Measurements from ENCODE around the gene SLC29A3. TPM values are rescaled to one million over a fixed set of nuclear protein-coding genes. Genes with fewer than 3 reads are reported as not detected.

SLC29A3 gene
- polyA plus RNA-seq, 1 of the 3 experiments (the other 2 are of a cell fraction) = 3.8 TPM

DNA sequence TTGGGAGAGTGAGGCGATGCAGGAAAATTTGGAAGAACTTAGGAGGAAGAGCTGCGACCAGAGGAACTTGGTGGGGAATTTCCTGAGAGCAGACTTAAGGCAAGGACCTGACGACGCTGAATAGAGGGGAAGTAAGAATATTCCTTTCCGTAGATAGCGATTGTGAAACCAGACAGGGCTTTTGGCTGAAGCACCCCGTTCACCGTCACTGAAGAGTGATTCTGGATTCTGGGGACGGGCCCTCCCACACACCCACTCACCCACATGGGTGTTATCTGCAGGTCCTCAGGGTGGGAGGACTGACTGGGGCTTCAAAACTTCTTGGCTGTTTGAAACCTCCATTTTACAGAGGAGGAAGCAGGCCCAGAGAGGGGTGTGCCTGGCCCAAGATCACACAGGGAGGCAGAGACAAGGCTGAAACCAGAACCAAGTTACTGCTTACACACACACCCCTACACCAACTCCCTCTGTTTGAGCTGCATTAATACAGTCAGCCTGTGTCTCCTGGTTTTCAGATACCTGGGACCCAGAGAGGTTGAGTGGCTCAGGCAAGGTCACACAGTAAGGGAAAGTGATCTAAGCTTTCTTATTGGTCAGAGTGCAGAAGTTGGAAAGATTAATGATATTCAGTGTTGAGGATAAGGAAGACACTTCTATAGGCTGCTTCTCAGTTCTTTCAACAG lies 40.4 kb downstream of the SLC29A3 start:
- no peaks in the 10 kb centered on the region for H3K36me3 ChIP-seq (replicated peaks in 1 of 2; ENCODE audit: control insufficient read depth in 1 of 2, insufficient read depth in 2 of 2, low read length in 1 of 2)
- H3K27me3 ChIP-seq (ENCODE audit: insufficient read depth) = no peaks in the 10 kb centered on the region
- no peak for TF ChIP-seq RAD21 (IDR thresholded peaks at IDR 0.05; ENCODE audit: low read length)
- TF ChIP-seq, protein P1, sequence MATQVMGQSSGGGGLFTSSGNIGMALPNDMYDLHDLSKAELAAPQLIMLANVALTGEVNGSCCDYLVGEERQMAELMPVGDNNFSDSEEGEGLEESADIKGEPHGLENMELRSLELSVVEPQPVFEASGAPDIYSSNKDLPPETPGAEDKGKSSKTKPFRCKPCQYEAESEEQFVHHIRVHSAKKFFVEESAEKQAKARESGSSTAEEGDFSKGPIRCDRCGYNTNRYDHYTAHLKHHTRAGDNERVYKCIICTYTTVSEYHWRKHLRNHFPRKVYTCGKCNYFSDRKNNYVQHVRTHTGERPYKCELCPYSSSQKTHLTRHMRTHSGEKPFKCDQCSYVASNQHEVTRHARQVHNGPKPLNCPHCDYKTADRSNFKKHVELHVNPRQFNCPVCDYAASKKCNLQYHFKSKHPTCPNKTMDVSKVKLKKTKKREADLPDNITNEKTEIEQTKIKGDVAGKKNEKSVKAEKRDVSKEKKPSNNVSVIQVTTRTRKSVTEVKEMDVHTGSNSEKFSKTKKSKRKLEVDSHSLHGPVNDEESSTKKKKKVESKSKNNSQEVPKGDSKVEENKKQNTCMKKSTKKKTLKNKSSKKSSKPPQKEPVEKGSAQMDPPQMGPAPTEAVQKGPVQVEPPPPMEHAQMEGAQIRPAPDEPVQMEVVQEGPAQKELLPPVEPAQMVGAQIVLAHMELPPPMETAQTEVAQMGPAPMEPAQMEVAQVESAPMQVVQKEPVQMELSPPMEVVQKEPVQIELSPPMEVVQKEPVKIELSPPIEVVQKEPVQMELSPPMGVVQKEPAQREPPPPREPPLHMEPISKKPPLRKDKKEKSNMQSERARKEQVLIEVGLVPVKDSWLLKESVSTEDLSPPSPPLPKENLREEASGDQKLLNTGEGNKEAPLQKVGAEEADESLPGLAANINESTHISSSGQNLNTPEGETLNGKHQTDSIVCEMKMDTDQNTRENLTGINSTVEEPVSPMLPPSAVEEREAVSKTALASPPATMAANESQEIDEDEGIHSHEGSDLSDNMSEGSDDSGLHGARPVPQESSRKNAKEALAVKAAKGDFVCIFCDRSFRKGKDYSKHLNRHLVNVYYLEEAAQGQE (IDR thresholded peaks at IDR 0.05; ENCODE audit: low read depth, low read length) = no peak
- TF ChIP-seq FOXJ3 (CRISPR knock-in tag; IDR thresholded peaks at IDR 0.05) = no peak
- no peaks in the 10 kb centered on the region for H3F3A ChIP-seq (replicated peaks; ENCODE audit: insufficient read depth)
- no peaks in the 10 kb centered on the region for H3K9me2 ChIP-seq
- no peak overlapping the region for H3K27ac ChIP-seq (ENCODE audit: low read depth in 2 of 2, low read length in 1 of 2)
- H2AFZ ChIP-seq (ENCODE audit: low read depth) = no peak overlapping the region
- CTCF ChIA-PET = interaction anchor here (0.8 to 1.8 kb wide), 3 partner anchors 18 to 36 kb away, joined by 3 to 5 read pairs (median 4); no protein-coding TSS in a partner anchor
- no peak for DNase-seq
- H4K20me1 ChIP-seq (ENCODE audit: insufficient read depth) = no peaks in the 10 kb centered on the region
- H3K79me2 ChIP-seq (ENCODE audit: insufficient read depth) = no peaks in the 10 kb centered on the region
- H3K4me3 ChIP-seq (ENCODE audit: low read depth in 2 of 2, low read length in 1 of 2) = no peak overlapping the region
- POLR2A ChIA-PET = interaction anchor here (1.3 to 1.5 kb wide), 2 partner anchors 38 to 40 kb away, joined by 3 to 4 read pairs; partner anchors contain the start of gene SLC29A3
- no peak overlapping the region for H3K4me2 ChIP-seq
- H3K9ac ChIP-seq = no peak overlapping the region
- no peaks in the 10 kb centered on the region for H3K9me3 ChIP-seq
- peaks cover 0 to 10% of the 10 kb centered on the region in 2 experiments; a peak in 1 of 4 replicates for H3K4me1 ChIP-seq (ENCODE audit: control insufficient read depth in 1 of 2, insufficient read depth in 2 of 2, low read depth in 1 of 2, low read length in 1 of 2)
- WGBS (ENCODE audit: low lambda C conversion rate) = 69% methylated on average over 7 of the region's 9 CpGs

DNA sequence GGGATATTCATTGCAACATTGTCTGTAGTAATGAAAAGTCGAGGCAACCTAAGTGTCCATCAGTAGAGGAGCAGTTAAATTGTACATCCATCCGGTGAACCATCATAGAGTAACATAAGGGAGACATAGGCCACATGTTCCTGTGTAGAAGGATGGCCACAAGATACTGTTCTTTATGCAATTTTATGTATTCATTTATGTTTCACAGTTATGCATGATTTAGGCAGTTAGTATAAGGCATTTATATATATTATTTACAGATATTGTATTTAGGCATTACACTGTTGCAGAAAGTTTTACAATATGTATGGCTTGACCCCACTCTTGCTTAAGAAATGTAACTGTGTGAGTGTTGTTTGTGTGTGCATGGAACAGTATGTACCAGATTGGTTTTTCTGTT lies 41.7 kb downstream of the SLC29A3 start:
- CTCF ChIA-PET = no interaction called here
- Histone ChIP-seq H4K20me1 (ENCODE audit: insufficient read depth) (no peaks in the 10 kb centered on the region), H3K9me2 (no peaks in the 10 kb centered on the region), H3K9me3 (no peaks in the 10 kb centered on the region), H3K4me2 (no peak overlapping the region), H3K27ac (ENCODE audit: low read depth in 2 of 2, low read length in 1 of 2) (no peak overlapping the region), H2AFZ (ENCODE audit: low read depth) (no peak overlapping the region), H3K27me3 (ENCODE audit: insufficient read depth) (no peaks in the 10 kb centered on the region), H3F3A (replicated peaks; ENCODE audit: insufficient read depth) (no peaks in the 10 kb centered on the region), H3K4me3 (ENCODE audit: low read depth in 2 of 2, low read length in 1 of 2) (no peak overlapping the region), H3K79me2 (ENCODE audit: insufficient read depth) (no peaks in the 10 kb centered on the region), H3K9ac (no peak overlapping the region), H3K36me3 (replicated peaks in 1 of 2; ENCODE audit: control insufficient read depth in 1 of 2, insufficient read depth in 2 of 2, low read length in 1 of 2) (no peaks in the 10 kb centered on the region), H3K4me1 (ENCODE audit: control insufficient read depth in 1 of 2, insufficient read depth in 2 of 2, low read depth in 1 of 2, low read length in 1 of 2) (peaks cover 0 to 10% of the 10 kb centered on the region in 2 experiments; a peak in 1 of 4 replicates)
- POLR2A ChIA-PET = no interaction called here
- WGBS (ENCODE audit: low lambda C conversion rate) = 72% methylated on average over 2 of the region's 2 CpGs
- DNase-seq = no peak
- TF ChIP-seq GABPA (IDR thresholded peaks at IDR 0.05; ENCODE audit: low read depth) = no peak
- TF ChIP-seq RCOR1 (IDR thresholded peaks at IDR 0.05; ENCODE audit: low read length) = no peak
- TF ChIP-seq EP300 (IDR thresholded peaks at IDR 0.05; ENCODE audit: borderline replicate concordance in 1 of 2, low read depth in 1 of 2, low read length in 1 of 2) = no peak
- TF ChIP-seq MXI1 (IDR thresholded peaks at IDR 0.05; ENCODE audit: low read depth, low read length) = no peak
- no peak for TF ChIP-seq MEF2A (IDR thresholded peaks at IDR 0.05; ENCODE audit: borderline replicate concordance, low read depth)
- TF ChIP-seq, protein P2, sequence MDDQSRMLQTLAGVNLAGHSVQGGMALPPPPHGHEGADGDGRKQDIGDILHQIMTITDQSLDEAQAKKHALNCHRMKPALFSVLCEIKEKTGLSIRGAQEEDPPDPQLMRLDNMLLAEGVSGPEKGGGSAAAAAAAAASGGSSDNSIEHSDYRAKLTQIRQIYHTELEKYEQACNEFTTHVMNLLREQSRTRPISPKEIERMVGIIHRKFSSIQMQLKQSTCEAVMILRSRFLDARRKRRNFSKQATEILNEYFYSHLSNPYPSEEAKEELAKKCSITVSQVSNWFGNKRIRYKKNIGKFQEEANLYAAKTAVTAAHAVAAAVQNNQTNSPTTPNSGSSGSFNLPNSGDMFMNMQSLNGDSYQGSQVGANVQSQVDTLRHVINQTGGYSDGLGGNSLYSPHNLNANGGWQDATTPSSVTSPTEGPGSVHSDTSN (IDR thresholded peaks at IDR 0.05) = no peak
- no peak for TF ChIP-seq SMC3 (IDR thresholded peaks at IDR 0.05; ENCODE audit: low read depth, low read length)
- TF ChIP-seq, protein P3, sequence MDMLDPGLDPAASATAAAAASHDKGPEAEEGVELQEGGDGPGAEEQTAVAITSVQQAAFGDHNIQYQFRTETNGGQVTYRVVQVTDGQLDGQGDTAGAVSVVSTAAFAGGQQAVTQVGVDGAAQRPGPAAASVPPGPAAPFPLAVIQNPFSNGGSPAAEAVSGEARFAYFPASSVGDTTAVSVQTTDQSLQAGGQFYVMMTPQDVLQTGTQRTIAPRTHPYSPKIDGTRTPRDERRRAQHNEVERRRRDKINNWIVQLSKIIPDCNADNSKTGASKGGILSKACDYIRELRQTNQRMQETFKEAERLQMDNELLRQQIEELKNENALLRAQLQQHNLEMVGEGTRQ (IDR thresholded peaks at IDR 0.05; ENCODE audit: borderline replicate concordance, low read depth, low read length) = no peak
- TF ChIP-seq, protein P4, sequence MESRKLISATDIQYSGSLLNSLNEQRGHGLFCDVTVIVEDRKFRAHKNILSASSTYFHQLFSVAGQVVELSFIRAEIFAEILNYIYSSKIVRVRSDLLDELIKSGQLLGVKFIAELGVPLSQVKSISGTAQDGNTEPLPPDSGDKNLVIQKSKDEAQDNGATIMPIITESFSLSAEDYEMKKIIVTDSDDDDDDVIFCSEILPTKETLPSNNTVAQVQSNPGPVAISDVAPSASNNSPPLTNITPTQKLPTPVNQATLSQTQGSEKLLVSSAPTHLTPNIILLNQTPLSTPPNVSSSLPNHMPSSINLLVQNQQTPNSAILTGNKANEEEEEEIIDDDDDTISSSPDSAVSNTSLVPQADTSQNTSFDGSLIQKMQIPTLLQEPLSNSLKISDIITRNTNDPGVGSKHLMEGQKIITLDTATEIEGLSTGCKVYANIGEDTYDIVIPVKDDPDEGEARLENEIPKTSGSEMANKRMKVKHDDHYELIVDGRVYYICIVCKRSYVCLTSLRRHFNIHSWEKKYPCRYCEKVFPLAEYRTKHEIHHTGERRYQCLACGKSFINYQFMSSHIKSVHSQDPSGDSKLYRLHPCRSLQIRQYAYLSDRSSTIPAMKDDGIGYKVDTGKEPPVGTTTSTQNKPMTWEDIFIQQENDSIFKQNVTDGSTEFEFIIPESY (IDR thresholded peaks at IDR 0.05; ENCODE audit: borderline replicate concordance, low read depth) = no peak
- no peak for TF ChIP-seq CHD2 (IDR thresholded peaks at IDR 0.05; ENCODE audit: low read length, partially characterized antibody)
- TF ChIP-seq RFX5 (IDR thresholded peaks at IDR 0.05; ENCODE audit: low read length) = no peak
- TF ChIP-seq TEAD4 (IDR thresholded peaks at IDR 0.05; ENCODE audit: borderline replicate concordance, insufficient read depth) = no peak
- TF ChIP-seq TAF1 (IDR thresholded peaks at IDR 0.05; ENCODE audit: borderline replicate concordance, low read depth, low read length) = no peak
- TF ChIP-seq, protein P5, sequence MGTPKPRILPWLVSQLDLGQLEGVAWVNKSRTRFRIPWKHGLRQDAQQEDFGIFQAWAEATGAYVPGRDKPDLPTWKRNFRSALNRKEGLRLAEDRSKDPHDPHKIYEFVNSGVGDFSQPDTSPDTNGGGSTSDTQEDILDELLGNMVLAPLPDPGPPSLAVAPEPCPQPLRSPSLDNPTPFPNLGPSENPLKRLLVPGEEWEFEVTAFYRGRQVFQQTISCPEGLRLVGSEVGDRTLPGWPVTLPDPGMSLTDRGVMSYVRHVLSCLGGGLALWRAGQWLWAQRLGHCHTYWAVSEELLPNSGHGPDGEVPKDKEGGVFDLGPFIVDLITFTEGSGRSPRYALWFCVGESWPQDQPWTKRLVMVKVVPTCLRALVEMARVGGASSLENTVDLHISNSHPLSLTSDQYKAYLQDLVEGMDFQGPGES (IDR thresholded peaks at IDR 0.05; ENCODE audit: low read depth, low read length) = no peak

Data from SK-N-SH (cell line).